Testis (tissue), 2 donors: Measurements from ENCODE around the gene EIF5AL1.

Experiments
- CTCF ChIP-seq, 3 experiments: fragments of 450-650 bp in 2 of 3; fragments of 200-600 bp in 1 of 3; sonication (generic) in 1 of 3; IDR thresholded peaks; one replicate each; pipeline ENCODE4 v1.5.1; 2016 to 2019; ENCODE audit warnings: antibody characterized with exemption in 3 of 3, mild to moderate bottlenecking in 2 of 3, moderate library complexity in 1 of 3
- POLR2A ChIP-seq: fragments of 450-650 bp; IDR thresholded peaks from one replicate; pipeline ENCODE4 v1.6.1; 2017; ENCODE audit warnings: antibody characterized with exemption, mild to moderate bottlenecking, moderate library complexity

- TF ChIP-seq POLR2A = no peak
- no peak for TF ChIP-seq CTCF (IDR thresholded peaks at IDR 0.05)
These were observed 35.6 kb downstream of the EIF5AL1 start for GRCh38 chr10:79547973-79548372.
